HL-60/S4 (cell line): ENCODE data around the gene SRSF12.
"Not testable (repeated sequence)": the region's sequence is repeated elsewhere in the genome, so short reads cannot be mapped to it uniquely, and the experiment has no call there.

Experiments
- in situ Hi-C: fragments of 300-500 bp; cut with MboI; formaldehyde crosslinking; loops from 2 replicates; pipeline ENCODE4 v1.14.3; 2022; ENCODE audit warnings: low sequenced_read_pairs

Gene SRSF12

DNA sequence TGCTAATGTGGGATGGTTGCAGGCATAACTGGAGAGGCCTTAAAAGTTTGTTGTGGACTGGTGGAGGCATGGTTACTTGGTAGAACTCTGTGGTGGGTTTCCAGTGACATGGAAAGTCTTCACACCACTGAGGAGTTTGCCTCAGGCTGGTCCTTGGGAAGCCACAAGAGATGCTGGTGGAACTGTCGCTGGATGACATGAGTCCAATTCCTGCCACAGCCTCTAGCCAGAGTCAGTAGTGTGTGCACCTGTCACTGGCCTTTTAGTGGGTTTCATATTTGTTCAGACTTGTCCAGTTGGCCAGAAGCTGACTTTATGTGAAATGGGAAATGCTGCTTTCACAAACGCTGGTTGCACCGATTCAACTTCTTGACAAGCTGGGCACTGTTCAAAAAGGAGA lies 13.7 kb upstream of the SRSF12 start:
- in situ Hi-C loops = no loop called here

DNA sequence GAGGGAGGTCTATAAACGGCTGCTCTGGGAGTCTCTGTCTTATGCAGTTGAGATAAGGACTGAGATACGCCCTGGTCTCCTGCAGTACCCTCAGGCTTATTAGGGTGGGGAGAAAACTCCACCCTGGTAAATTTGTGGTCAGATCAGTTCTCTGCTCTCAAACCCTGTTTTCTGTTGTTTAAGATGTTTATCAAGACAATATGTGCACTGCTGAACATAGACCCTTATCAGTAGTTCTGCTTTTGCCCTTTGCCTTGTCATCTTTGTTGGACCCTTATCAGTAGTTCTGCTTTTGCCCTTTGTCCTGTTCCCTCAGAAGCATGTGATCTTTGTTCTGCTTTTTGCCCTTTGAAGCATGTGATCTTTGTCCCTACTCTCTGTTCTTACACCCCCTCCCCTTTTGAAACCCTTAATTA lies 10.4 kb upstream of the SRSF12 start:
- in situ Hi-C loops = not testable (repeated sequence)

GRCh38 chr6:89122625-89123024 lies 4.8 kb upstream of the SRSF12 start:
- in situ Hi-C loops = no loop called here

DNA sequence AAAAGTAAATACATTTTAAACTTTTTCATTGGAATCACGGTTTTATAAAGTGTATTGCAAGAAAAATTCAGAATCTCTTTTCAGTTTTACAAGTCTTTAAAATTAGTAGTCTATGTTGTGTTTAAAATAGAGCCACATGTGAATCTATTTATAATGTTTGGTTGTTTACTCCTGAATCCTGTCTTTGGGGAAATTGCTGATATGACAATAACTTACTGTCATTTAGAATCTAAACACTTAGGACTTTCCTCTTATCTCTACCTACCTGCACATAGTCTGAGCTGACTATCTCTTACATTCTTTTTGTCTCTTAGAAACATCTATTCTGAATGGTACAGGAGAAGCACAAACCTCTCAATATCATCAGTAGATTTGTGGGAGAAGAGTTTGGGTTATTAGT lies 4.1 kb upstream of the SRSF12 start:
- in situ Hi-C loops = no loop called here

DNA sequence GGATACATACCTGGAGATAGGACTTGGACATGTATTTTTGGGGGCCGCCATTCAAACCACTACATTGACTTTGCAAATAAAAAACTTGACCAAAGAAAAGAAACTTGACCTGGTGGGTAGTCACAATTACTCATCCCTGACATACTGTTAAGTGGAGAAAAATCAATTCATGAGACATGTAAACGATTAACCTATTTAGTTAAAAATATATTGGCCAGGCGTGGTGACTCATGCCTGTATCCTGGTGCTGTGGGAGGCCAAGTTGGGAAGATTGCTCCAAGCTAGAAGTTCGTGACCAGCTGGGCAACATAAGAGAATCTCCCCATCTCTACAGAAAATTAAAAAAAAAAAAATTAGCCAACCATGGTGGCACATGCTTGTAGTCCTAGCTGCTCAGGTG lies 2.5 kb upstream of the SRSF12 start:
- in situ Hi-C loops = no loop called here

GRCh38 chr6:89118931-89119330 lies 1.1 kb upstream of the SRSF12 start:
- in situ Hi-C loops = no loop called here

- in situ Hi-C loops = no loop called here
These were observed 1.2 kb downstream of the SRSF12 start for GRCh38 chr6:89116702-89117101.

DNA sequence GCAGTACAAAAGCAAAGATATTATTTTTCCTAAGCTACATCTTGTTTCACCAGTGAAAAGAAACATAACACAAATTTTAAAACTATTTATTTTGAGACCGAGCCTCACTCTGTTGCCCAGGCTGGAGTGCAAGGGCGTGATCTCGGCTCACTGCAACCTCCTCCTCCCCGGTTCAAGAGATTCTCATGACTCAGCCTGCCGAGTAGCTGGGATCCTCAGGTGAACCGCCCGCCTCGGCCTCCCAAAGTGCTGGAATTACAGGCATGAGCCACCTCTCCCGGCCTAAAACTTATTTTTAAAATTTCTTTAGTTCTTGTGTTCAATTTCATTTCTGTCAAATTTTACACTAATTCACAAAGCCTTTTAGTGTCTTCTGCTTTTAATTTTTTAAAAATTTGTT lies 5.9 kb downstream of the SRSF12 start:
- in situ Hi-C loops = no loop called here

DNA sequence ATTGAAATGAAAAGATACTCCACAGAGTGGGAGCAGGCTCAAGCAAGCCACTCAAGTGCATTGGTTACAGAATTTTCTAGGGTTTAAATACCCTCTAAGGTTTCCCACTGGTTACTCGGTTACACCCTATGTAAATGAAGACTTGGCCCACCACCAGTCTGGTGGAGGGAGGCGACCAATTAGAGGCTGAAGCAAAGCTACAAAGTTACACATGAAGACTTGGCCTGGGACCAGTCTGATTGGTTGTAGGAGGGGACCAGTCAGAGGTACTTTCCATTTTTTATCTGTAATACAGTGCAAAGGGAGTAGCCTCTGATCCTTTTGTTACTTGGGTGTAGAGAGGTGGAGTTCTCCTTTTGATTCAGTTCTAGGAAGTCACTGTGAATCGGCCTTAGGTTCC lies 7.6 kb downstream of the SRSF12 start:
- in situ Hi-C loops = no loop called here

GRCh38 chr6:89100114-89100513 lies 17.8 kb downstream of the SRSF12 start:
- in situ Hi-C loops = no loop called here

GRCh38 chr6:89098461-89098860 lies 19.4 kb downstream of the SRSF12 start:
- in situ Hi-C loops = no loop called here

DNA sequence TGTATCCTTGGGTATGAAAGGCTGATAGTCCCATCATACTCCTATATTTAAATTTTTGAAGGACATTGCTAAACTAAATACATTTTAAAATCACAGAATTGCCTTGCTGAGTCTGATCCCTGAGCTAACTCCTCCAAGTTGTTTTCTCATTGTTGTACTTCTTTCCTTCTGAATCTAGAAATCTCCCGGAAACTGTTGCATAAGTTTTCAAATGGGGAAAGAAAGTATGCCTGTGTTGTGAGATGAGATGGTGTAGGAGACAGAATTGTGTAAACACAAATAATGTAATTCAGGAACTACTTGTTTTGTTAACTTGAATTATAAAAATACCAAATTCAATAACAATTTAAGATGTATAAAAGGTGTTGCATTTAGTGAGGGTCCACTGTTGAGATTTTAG lies 30.0 kb downstream of the SRSF12 start:
- in situ Hi-C loops = no loop called here

DNA sequence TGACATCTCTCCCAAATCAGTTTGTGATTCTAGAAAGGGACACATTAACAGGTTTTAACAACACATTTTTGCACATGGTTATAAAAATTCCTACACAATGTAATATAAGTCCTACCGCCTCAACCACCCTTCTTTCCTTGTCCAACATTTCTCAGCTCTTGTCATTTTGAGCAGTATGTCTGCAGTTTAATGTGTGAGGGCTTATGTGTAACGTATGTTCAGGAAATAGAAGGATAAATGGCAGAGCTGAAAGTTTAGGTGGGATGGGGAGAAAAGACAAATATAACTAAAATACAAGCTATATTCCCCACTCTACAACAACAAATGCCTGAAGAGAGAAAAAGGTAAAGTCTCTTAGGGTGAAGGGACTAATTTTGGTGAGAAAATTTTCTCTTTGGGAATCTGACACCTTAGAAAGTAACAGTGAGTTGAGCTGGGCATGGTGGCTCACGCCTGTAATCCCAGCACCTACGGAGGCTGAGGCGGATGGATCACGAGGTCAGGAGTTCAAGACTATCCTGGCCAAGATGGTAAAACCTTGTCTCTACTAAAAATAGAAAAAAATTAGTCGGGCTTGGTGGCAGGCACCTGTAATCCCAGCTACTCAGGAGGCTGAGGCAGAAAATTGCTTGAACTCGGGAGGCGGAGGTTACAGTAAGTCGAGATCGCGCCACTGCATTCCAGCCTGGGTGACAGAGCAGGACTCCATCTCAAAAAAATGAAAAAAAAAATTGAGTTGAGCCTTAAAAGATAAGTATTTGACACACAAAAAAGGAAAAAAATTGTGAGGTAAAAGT lies 32.3 kb downstream of the SRSF12 start:
- in situ Hi-C loops = no loop called here

DNA sequence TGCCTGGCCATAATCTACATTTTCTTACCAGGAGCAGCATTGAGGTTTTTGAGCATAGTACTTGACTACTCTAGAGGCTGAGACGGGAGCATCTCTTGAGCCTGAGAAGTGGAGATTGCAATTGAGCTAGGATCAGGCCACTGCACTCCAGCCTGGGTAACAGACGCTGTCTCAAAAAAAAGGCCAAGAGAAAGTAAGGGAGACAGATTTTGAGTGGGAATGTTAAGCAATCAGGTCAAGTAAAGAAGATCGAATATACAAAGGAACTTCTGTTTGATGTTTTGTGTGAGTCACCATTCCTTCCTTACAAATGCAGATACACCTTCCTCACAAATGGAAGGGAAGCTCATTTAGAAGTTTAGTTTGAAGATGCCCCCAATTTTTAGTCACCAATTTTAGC lies 32.9 kb downstream of the SRSF12 start:
- in situ Hi-C loops = no loop called here

DNA sequence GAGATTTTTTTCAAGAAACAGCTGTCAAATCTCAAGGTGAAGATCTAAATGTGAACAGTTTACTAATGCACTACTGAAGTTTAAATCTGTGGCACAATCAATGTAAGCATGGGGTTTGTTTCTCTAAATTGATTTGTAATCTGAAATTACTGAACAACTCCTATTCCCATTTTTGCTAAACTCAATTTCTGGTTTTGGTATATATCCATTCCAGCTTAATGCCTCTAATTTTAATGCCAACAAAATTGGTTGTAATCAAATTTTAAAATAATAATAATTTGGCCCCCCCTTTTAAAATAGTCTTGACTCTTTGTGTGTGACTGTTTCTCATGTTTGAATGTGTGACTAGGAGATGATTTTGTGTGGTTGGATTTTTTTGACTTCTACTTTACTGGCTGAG lies 33.3 kb downstream of the SRSF12 start:
- in situ Hi-C loops = no loop called here

GRCh38 chr6:89082486-89082891 lies 35.4 kb downstream of the SRSF12 start:
- in situ Hi-C loops = no loop called here

DNA sequence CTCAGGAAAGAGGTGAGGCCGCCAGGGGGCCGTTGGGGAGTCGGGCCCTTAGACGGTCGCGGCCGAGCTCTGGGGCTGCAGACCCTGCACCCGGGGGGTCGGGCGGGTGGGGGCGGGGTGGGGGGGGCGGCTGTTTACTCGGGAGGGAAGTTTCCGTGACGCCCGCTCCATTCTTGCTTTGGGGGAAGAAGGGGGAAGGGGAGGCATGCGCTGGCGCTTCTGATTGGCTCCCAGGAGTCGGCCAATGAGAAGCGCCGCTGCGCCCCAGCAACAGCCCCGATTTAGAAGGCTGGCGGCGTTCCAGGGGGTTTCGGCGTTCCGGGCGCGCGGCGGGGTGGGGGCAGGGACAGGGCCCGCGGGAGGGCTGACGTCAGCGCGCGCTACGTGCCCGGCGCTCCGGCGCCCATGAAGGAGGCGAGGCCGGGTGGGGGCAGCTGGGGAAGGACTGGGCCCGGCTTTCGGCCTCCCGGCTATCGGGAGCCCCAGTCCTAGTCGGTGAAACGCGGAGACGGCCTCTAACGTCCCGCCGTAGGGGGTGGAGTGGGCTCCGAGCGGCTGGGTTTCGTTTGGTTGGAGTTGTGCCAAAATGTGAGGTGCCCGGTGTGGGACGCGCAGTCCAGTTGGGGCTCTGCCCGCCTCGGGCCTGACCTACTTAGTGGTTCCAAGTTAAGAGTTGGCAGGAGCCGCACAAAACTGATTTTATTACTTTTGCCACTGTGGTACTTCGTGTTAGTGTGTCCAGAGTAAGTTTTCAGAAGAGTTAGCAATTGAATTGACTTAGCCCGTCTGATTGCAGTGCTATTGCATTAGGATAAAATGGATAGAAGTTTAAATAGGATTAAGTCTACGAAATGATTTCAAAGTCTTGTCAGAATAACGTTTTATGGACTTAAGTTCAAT lies 36.2 kb downstream of the SRSF12 start:
- in situ Hi-C loops = no loop called here

DNA sequence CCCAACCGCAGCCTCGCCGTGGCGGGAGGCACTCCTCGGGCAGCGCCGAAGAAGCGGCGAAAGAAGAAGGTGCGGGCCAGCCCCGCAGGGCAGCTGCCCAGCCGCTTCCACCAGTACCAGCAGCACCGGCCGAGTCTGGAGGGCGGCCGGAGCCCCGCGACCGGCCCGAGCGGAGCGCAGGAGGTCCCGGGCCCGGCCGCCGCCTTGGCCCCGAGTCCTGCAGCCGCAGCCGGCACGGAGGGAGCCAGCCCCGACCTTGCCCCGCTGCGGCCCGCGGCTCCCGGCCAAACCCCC lies 36.8 kb downstream of the SRSF12 start:
- in situ Hi-C loops = no loop called here

DNA sequence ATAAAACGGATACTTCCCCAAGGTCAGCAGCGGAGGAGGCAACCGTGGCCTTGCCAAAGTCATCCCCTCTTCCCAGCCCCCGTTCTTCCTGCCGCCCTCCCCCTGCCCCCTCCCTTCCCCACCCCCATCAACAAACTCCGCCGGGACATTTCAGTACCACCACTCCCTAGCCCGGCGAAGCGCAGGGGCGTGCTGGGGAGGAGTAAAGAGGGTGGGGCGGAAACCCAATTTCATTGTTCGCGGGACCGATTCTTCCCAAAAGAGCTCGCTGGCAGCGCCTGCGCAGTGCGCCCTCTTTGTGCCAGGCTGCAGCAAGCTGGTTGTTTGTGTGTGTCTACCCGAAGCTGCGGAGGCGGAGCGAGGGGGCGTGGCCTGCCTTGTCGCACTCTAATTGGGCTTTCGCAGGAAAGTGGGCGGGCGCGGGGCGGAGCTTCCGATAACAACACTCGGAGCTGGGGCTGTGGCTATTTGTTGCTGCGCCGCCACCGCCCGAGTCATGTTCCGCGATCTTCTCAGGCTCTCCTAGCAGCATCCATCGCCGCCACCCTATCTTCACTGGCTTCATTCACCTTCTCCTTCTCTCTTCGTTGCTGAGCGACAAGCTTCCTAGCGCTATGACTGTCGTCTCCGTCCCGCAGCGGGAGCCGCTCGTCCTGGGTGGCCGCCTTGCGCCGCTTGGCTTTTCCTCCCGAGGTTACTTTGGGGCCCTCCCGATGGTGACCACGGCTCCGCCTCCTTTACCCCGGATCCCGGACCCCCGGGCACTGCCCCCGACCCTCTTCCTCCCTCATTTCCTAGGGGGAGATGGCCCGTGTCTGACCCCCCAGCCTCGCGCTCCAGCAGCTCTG lies 37.4 kb downstream of the SRSF12 start, which contains the start of gene PNRC1:
Gene PNRC1 (plus strand): TSS at position 471 of the 848 bp plus-strand sequence. CDS start 144 bp downstream, at position 615.
- in situ Hi-C loops = no loop called here

DNA sequence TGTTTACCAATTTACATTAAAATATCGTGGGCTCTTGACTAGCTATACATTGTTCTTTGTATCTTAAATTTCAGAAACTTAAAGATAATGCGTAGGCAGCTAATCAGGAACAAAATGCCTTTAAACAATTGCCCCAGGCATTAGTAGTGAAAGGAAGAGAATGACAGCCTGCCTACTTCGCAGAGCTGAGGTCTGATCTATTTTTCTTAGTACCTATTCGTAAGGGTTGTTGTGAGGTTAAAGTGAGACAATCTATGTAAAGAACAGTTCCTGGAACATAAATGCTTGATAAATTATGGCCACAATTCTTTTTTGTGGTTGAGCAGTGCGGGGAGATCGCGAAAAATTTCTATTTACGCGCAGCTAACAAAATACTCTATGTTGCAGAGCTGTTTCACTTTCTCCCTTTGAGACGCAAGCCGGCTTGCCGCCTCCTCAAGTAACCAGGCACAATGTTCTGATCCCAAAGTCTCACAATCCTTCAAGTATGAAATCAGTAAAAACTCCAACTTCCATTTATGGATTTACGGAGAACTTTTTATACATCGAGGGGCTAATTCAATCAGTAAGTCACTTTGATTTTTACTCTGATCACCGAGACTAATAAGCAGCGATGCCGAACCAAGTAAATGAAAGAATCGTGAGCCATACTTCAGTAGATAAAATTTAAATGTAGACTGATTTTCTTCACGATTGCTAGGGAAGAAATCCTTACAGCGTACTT lies 38.2 kb downstream of the SRSF12 start:
- in situ Hi-C loops = no loop called here

- in situ Hi-C loops = no loop called here
These were observed 44.0 kb downstream of the SRSF12 start for GRCh38 chr6:89073840-89074239.
